Right hindlimb (tissue), 1 donor: ENCODE data around the gene ZSCAN1.
A peak's percentile ranks its signal among the peaks of the same experiment; 100 is the strongest.
"Not testable (repeated sequence)": the region's sequence is repeated elsewhere in the genome, so short reads cannot be mapped to it uniquely, and the experiment has no call there.

Source experiments
- DNase-seq: peaks from one replicate; pipeline ENCODE4 v3.0.0-alpha.2; 2018

The ZSCAN1 gene, protein sequence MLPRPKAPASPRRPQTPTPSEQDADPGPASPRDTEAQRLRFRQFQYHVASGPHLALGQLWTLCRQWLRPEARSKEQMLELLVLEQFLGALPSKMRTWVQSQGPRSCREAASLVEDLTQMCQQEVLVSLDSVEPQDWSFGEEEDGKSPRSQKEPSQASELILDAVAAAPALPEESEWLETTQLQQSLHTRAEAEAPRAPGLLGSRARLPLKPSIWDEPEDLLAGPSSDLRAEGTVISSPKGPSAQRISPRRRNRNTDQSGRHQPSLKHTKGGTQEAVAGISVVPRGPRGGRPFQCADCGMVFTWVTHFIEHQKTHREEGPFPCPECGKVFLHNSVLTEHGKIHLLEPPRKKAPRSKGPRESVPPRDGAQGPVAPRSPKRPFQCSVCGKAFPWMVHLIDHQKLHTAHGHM

DNA sequence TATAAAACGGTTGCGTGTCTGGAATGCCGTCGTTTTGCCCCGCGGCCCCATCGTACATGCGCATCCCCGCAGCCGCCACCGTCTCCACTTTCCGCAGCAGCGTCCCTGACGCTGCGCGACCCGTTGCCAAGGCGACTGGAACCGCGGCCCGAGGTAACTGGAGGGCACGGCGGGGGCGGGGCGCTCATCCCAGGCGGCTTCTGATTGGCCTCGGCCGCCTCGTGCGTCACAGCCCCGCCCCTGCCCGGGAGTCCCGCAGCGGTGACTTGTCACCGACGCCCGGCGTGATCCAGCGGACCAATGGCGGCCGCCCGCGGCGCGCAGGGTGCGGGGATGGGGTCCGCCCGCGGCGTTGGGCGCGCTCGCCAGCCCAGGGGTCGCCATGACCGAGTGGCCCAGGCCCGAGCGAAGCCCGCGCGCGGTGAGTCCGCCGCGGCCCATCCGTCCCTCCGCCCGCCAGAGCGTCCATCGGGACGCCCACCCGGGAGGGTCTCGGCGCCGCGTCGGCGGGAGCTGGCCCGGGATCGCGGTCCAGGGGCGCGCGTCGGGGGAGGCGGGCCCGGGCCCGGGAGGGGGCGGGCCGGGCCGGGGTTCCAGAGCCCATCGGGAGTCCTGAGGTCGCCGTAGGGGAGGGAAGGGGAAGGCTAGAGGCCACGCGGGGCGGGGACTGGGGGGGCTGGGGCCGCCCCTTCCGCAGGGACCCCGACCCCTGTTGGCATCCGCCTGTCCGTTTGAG is at the start of gene ZSCAN1:
ZSCAN1 (plus strand) TSS at position 285 of the 736 bp plus-strand sequence. CDS start 3,812 bp downstream, outside the sequence.
- peak; percentile 96 for DNase-seq

DNA sequence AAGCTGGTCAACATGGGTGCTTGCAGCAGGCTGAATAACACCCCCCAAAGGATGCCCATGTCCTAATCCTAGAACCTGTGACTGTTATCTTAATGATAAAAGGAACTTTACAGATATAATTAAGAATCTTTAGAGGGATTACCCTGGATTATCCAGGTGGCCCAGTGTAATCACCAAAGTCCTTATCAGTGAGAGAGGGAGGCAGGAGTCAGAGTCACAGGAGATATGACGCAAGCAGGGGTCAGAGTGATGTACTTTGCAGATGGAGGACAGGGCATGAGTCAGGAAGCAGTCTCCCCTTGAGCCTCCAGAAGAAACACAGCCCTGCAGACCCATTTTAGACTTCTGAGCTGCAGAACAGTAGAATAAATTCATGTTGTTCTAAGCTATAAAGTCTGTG is 41.0 kb upstream of the ZSCAN1 start:
- DNase-seq: no peak

DNA sequence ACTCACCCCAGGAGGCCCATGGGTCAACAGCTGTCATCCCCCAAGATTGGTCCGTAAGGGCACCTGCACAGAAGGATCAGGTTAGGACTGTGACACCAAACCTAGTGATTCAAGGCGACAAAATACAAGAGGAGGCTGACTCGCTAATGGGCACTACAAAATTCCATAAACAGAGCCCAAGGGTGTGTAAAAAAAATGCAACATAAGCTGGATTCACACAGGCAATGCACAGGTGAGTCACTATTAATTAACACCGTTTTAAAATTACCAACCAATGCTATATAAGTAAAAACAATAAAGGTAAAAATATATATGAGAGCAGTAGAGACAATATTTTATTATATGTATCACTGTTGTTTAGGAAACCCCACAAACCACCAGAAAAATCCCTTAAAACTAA is 33.1 kb upstream of the ZSCAN1 start:
- no peak for DNase-seq

DNA sequence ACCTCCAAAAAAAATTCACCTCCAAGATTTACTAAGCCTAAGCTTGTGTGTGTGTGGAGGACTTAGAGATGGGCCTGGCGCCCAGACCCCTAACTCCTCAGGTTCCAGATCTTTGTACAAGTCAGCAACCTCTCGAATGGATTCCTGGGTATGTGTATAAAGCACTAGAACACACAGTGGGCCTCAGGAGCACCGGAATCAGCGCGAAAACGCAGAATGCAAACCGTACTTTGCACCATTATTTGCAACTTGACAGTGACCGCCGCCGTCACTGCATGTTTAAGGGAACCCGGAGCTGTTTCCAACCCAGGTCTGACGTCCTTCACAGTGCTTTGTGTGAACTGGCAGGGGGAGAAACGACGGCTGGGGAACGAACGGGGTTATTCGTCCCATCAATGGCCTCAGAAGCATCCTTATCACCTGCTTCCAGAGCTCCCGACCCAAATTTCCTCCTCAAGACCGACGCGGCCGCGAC is 31.9 kb upstream of the ZSCAN1 start:
- peak; percentile 51 for DNase-seq

DNA sequence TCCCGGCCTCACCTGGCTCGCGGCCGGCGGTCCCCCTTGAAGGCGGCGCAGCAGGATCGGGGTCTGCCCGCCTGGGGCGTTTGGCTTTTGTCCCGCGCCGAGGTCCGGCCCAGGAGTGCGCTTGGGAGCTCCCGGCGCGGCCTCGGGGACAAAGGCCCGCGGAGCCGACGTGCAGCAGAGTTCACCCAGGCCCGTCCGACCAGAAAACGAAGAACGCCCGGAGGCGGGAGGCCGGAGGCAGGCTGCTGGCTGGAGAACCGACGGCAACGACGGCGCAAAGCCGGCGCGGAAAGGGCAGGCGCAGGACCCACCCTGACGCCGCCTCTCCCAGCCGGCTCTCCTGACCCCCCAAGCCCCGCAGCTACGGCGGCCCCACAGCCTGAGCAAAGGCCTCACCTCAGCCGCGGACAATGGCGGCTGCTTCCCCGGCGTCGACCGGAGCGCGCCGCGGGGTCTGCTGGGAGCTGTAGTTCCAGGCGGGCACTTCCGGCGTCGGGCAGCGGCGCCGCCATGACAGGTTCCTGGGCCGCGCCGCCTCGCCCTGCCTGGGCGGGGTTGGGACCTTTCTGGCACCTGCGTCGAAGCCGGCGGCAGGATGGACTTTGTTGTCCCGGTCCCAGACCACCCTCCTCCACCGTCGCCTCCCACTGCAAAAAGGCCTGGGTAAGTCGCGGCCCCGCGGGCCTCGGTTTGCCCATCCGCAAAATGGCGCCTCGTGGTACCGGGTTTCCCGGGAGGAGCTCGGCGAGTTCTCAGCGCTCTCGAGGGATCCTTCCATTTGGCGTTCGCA is 31.2 kb upstream of the ZSCAN1 start, which contains the start of gene ZNF606:
ZNF606 (minus strand) TSS at position 437 of the 790 bp plus-strand sequence. CDS start 1,501 bp downstream, outside the sequence.
- DNase-seq: peak; percentile 94

DNA sequence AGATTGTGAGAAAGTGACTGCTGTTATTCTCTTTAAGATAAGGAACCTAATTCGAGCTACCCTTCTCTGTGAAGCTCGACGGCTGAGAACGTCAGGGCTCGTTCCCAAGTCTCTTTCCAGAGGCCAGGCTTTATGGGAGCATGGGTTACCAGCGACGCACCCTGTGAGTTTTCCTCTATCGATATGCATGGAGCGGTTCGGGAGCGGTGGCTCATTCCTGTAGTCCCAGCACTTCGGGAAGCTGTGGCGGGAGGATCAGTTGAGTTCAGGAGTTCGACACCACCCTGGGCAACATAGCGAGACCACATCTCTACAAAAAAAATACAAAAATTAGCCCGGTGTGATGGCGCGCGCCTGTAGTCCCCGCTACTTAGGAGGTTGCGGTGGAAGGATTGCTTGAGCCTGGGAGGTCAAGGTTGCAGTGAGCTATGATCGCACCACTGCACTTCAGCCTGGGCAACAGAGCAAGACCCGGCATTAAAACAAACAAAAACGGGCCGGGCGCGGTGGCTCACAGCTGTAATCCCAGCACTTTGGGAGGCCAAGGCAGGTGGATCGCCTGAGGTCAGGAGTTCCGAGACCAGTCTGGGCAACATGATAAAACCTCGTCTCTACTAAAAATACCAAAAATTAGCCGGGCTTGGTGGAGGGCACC is 30.5 kb upstream of the ZSCAN1 start:
- DNase-seq: peak; percentile 37

DNA sequence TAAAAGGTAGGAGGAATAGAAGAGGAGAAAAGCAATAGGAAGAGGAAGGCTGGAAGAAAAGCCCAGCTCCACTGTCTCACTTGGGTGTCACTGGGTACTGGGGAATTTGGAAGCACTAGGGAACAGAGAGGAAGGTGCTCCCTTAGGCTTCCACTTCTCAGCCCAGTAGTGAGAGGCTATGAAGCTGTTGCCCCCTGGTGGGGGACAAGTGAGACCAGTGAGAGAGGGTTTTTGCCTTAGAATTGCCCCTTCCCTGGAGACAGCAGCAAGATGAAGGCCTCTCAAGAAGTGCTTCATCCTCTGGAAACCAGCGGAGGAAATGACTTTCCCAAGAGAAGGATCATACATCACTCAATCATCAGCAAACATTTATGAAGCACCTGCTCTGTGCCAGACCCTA is 26.5 kb upstream of the ZSCAN1 start:
- DNase-seq: no peak

DNA sequence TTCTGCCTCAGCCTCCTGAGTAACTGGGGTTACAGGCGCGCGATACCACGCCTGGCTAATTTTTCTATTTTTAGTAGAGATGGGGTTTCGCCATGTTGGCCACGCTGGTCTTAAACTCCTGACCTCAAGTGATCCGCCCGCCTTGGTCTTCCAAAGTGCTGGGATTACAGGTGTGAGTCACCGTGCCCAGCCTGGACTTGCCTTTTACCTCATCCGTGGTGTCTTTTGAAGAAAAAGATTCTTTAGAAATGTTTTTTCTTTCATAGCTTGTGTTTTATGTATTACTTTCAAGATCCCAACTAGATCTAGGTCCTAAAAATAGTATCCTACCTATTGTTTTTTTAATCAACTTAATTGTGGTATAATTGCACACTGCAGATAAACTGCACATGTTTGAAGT is 24.9 kb upstream of the ZSCAN1 start:
- not testable (repeated sequence) for DNase-seq

DNA sequence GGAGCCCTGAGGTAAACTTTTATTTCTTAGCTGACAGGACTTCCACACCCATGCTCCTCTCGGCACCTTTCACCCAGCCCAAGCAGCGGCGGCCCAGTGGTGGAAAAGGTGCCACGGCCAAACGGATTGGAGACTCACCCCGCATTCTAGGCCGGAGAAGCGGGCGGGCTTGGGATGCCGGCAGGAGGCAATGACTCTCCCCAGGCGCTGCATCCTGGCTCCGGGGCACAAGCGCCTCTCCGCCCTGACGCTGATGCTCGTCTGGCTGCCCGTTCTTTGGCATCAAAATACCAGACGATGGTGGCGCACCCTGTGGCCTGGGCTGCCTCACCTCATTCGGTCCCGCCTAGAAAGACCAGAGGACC is 24.5 kb upstream of the ZSCAN1 start:
- DNase-seq: no peak

DNA sequence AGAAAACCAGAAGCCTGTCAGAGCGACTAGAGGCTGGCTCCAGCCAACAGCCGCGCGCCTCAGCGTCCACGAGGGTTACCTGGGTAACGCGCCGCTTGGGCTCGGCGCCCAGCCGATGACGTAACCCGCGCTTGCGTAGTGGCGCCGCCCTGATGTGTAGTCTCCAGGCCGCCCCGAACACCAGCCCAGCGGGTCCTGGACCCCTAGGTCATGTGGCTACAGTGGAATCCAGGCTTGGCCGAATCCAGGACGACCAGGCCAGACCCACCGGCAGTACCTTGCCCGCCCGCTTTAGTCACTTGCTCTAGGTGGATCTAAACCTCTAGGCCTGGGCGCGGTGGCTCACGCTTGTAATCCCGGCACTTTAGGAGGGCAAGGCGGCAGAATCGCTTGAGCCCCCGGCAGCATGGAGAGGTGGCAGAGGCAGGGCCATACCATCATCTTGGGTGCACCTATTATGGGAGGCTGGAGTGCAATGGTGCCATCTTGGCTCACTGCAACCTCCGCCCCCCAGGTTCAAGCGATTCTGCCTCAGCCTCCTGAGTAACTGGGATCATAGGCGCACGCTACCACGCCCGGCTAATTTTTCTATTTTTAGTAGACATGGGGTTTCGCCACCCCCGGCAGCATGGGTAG is 24.0 kb upstream of the ZSCAN1 start:
- DNase-seq: peak; percentile 95

DNA sequence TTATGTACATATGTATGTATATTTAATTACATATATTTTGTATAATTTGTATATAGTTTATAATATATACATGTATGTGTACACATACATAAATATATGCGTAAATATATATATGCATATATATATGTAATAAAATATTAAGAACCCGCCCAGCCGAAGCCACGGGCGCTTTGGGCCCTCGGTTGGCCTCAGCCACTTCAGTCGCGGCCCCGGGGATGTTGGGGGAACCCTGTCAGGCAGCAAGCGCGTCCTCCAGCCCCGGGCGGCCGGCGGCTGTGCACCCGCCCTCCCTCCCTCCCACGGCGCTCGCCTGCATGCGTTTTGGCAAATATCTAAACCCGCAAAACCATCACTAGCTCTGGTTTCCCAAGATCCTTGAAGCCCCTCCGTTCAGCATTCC is 23.3 kb upstream of the ZSCAN1 start:
- DNase-seq: no peak

DNA sequence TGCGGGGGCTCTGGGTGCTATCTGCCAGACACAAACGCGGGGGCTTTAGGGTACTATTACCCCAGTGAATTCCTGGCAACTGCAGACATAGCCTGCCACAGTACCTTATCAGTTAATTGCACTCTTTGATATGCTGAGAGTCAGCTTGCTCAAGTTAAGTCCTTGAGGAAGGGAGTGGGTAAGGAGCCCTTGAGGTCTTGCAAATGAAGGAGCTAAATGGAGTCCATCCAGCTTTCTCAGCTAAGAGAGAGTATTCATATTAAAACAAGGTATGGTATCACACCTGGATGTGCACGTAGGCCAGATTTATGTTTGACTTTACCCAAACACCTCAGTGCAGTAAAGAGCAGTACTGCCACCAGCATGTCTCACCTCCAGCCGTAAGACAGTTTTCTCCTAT is 19.7 kb upstream of the ZSCAN1 start:
- no peak for DNase-seq

DNA sequence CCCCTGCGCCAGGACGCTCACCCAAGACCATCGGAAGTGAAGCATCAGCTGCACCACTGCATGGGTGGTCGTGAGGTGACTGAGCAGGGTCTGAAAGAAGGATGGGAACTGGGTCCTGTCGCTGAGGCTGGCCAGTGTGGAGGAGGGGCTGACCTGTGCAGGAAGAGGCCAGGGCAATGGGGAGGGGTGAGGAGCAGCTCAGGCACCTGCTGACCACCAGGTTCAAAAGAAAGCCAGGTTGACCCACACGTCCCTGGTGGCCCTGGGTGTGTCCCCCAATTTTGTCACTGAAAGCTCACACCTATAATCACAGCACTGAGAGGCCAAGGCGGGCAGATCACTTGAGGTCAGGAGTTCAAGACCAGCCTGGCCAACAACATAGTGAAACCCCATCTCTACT is 13.7 kb upstream of the ZSCAN1 start:
- no peak for DNase-seq

DNA sequence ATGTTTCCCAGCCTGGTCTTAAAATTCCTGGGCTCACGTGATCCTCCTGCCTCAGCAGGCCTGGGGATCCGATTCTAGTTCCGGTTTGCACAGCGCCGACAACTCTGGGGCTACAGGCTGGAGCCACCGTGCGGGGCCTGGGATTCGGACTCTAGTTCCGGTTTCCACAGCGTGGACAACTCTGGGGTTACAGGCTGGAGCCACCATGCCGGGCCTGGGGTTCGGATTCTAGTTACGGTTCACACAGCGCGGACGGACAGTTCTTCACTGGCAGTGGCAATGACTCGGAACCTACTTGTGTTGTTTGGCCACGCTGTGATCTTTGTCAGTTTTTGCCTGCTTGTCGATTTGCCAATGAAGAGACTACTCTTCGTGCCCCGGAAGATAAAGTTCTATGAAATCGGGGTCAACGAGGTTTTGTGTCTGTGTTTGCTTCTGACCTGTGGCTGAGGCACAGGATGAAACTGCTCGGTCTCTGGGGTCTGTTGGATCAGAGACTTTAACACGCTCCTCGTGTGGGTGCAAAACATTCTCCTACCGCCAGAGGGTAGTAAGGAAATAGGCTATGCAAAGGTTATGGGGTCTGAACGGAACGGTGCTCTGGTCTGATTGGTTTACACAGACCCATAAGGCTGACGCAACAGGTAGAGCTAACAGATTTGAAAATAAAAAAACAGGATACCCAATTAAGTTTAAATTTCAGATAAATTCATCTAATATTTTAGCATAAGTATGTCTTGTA is 12.1 kb upstream of the ZSCAN1 start:
- DNase-seq: peak; percentile 78

DNA sequence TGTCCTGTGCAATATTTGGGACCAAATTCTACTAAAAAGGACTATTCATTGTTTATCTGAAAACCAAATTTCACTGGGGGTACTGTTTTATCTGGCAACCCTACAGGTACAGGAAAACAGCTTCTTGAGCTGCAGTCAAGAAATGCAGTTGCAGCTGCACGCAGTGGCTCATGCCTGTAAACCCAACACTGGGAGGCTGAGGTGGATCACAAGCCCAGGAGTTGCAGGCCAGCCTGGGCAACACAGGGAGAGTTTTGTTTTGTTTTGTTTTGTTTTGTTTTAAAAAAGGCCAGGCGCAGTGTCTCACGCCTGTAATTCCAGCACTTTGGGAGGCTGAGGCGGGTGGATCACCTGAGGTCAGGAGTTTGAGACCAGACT is 11.6 kb upstream of the ZSCAN1 start:
- no peak for DNase-seq

DNA sequence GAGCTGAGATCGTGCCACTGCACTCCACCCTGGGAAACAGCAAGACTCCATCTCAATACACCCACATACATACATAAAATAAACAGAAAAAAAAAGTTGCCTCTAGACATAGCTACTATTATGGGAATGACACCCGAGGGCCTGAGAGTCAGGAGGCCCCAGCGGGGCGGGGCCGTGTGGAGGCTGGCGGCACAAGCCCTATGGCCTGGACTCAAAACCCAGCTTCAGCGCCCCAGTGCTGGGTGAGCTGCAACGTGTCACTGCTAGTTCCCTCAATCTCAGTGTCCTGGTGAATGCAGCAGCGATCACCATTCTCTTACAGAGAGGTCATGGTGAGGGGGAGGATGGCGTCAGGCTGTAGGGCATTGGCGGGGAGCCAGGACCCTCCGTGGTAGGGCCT is 9.2 kb upstream of the ZSCAN1 start:
- DNase-seq: no peak

DNA sequence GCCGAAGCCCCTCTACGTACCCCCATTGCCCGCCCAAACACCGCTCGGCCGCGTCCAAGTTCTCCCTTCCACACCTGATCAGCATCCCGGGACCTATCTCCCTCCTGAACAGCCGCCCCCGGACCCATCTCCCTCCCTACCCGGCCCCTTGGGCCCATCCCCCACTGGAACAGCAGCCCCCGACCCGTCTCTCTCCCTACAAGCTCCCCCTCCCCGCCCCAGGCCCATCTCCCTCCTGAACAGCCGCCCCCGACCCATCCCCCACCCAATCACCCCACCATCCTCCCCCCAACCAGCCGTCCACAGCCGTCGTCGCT is 610 bp downstream of the ZSCAN1 start:
- peak; percentile 45 for DNase-seq

DNA sequence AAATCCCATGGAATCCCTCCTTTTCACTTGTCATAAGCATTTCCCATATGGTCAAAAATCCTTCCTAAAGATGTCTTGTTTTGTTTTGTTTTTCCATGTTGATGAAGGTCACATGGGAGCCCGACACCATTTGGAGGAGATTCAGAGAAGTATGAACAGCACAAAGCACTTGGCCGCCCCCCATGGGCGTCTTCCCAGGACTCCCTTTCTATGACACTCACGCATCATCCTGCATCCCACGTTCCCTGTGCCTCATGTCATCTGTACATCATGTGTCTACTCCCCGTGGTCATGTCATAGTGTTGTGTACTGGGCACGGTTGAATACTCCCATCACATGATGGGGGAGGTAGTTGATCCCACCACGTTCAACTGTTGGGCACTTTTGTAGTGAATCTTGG is 2.0 kb downstream of the ZSCAN1 start:
- DNase-seq: no peak

DNA sequence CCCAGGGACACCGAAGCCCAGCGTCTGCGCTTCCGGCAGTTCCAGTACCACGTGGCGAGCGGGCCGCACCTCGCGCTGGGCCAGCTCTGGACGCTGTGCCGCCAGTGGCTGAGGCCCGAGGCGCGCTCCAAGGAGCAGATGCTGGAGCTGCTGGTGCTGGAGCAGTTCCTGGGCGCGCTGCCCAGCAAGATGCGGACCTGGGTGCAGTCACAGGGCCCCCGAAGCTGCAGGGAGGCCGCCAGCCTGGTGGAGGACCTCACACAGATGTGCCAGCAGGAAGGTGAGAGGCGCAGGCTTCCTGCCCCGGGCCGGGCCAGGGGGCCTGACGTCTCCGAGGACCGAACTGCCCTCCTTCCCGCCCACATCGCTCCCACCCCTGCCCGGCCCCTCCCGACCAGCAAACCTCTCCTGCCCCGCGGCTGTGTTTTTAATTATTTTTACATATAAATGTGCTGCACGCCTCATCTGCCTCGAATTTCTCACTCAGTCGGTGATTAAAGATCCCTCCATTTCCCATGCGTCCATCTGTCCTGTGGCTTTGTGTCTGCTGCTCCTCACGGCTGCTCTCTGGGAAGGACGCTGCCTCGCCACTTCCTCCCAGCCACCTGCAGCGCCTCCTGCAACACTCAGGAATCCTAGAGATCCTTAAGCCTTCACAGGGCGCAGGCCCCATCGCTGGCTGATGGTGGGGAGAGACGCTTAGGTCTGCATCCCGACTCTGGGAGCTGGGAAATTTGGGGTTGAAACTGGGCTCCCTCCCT is 4.3 kb downstream of the ZSCAN1 start:
- DNase-seq: no peak

DNA sequence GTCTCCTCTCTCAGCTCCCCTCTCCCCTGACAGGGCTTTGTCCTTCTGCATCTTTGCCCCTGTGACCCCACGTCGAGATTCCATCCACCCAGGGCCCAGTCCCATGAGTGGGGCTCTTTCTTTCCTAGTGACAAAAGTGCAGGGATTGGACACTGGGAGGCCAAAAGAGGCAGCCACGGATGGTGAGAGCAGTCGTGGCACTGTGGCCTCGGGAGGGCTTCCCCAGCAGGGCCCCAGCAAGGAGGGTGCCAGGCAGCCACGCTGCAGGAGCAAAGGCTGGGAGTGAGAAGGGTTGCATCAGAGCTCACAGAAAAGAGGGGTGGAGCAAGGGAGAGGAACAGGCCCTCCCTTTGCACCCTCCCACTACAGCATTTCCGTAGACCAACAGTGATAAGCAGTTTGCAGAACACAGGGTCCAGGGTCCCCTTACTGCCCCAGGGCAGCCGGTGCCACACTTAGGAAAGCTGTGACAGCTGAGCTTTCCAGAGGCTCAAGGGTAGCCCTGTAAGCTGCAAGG is 4.9 kb downstream of the ZSCAN1 start:
- DNase-seq: no peak
